HG03439 (cell line): ENCODE results near the gene TIAM1.

Source experiments
- ATAC-seq: cut with Tn5 transposase; IDR thresholded peaks from one replicate; pipeline ENCODE4 v1.9.1; 2021; ENCODE audit warnings: mild to moderate bottlenecking, moderate library complexity; ENCODE audit not compliant: unreplicated experiment

Gene TIAM1

GRCh38 chr21:31290765-31291164 is 53.3 kb downstream of the TIAM1 start:
- no peak for ATAC-seq

GRCh38 chr21:31289702-31290101 is 54.4 kb downstream of the TIAM1 start:
- ATAC-seq: no peak

- no peak for ATAC-seq
Observed at GRCh38 chr21:31288191-31288590, 55.9 kb downstream of the TIAM1 start.

- no peak for ATAC-seq
Observed at GRCh38 chr21:31287201-31287600, 56.9 kb downstream of the TIAM1 start.

DNA sequence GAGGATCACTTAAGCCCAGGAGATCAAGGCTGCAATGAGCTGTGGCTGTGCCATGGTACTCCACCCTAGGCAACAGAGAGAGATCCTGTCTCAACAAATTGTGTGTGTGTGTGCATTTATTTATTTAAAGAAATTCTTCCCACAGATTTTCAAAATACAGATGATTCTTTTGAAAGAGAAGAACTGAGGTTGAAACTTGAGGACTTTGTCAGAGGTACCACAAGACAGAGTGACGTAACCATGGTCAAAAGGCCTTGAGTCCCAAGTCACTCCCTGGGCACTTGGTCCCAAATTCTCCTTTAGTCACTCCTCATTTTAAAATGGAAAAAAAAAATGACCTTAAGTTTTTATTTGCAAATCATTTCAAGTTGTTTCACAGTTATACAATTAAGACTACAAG is 57.4 kb downstream of the TIAM1 start:
- no peak for ATAC-seq

DNA sequence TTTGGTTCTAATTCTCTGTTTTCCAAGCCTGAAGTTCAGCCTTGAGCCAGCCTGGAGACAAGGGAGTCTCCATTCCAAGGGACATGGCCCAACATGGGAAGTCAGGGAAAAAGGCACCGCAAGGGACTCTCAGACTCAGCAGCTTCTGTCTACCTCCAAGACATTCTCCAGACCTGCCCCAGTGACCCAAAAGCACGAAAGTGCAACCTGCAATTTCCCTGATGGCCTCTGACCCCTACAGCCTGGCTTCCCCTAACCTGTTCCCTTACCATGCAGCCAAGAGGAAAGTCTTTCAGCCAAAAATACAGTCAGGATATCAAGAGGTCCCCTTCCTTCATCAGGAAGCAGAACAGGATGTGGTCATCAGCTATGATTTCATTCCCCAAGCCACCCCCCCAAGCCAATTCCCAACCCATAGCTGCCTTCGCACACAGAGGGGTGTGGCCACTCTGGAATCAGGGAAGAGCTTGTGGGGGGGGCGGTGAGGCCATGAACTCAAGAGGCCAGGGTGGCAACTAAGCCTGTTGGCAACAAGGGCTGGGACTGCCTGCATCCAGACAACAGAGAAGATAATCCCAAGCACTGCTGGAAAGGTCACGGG is 59.2 kb downstream of the TIAM1 start:
- no peak for ATAC-seq

DNA sequence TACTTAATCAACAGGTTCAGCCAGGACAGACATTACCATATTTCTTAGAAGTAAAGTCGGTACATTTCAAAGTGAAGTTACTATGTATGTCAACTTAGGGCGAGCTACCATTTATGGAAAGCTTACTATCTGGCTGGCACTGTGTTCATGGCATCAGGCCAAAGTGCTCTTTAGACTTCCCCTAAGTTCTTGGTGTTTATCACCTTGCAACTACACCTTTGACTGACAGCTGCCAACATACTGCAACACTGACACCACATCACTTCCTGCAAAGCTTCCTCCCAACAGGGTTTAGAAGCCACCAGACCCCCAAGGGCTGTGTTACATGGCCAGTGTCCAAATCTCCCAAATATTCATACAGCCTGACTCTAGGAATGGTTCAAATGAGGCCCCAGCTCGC is 61.0 kb downstream of the TIAM1 start:
- ATAC-seq: no peak

- no peak for ATAC-seq
Observed at GRCh38 chr21:31282095-31282709, 61.9 kb downstream of the TIAM1 start.

GRCh38 chr21:31281561-31281960 is 62.5 kb downstream of the TIAM1 start:
- ATAC-seq: no peak

- ATAC-seq: no peak
Observed at GRCh38 chr21:31279986-31280385, 64.1 kb downstream of the TIAM1 start.

DNA sequence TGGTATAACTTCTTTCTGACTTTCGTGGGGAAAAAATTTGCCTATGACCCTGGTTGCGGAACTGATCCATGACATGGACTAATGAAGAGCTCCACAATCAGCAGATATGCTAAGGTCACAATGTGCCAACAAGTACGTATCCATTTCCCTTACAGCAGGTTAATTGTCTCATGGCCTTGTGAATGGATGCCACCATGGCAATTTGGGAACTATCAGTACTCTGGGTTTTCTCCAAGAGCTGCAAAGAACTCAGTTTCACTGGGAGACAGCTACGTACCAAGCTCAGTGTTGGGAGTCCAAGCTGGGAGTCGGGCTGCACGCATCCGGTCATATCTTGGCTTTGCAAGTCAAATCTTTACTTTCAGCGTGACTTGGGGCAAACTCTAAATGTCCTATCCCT is 64.8 kb downstream of the TIAM1 start:
- no peak for ATAC-seq

- no peak for ATAC-seq
Observed at GRCh38 chr21:31278511-31279130, 65.4 kb downstream of the TIAM1 start.

DNA sequence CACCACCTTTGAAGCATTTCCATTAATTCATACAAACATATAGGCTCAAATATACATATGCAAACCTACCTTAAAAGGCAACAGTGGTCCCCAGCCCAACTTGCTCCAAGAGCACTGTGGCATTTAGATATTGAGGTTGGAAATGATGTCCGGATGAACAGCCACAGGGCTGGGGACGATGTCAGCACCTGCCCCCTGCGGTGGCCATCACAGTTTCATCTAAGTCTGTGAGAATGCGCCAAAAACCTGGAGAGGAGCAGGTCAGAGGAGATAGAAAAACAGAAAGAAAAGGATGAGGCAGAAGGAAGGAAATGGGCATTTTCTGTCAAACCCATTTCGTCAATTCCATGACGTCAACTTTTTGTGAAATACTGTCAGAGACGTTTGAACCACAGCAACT is 67.4 kb downstream of the TIAM1 start:
- no peak for ATAC-seq

DNA sequence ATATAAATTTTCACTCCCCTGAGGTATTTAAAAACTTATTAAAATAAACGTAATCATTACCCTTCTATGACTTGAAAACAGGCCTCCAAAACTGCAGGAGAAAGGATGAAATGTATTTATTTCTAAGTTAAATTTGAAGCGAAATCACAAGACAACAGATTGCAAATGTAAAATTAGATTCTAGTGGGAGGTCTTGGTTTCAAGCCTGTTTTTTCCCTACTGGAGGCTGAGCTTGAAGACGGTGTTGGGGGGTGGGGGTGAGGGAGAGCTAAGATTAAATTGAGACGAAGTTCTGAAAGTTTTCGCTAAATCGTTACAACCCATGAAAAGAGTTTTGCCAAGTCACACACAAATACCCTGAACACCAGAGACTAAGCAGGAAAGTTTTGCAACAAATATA is 68.2 kb downstream of the TIAM1 start:
- ATAC-seq: no peak

GRCh38 chr21:31273278-31273677 is 70.8 kb downstream of the TIAM1 start:
- ATAC-seq: no peak

GRCh38 chr21:31268090-31268489 is 76.0 kb downstream of the TIAM1 start:
- no peak for ATAC-seq

DNA sequence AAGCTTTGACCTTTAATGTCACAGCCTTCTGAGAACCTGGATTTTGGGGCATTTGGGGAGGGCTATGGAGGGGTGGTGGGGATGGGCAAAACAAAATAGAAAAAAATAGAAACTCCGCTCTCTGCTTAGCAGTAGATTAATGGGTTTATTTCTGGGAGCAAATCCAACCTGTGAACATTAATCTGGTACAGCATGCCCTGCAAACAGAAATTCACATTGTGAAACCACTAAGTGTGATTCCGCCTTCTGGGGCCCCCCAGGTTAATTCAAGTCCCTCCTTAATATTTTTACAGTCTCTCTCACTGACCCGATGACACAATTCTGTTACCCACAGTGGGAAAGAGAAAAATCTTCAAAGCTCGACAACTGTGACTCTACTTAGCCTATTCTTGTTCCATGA is 76.4 kb downstream of the TIAM1 start:
- no peak for ATAC-seq

GRCh38 chr21:31266241-31266640 is 77.8 kb downstream of the TIAM1 start:
- no peak for ATAC-seq

DNA sequence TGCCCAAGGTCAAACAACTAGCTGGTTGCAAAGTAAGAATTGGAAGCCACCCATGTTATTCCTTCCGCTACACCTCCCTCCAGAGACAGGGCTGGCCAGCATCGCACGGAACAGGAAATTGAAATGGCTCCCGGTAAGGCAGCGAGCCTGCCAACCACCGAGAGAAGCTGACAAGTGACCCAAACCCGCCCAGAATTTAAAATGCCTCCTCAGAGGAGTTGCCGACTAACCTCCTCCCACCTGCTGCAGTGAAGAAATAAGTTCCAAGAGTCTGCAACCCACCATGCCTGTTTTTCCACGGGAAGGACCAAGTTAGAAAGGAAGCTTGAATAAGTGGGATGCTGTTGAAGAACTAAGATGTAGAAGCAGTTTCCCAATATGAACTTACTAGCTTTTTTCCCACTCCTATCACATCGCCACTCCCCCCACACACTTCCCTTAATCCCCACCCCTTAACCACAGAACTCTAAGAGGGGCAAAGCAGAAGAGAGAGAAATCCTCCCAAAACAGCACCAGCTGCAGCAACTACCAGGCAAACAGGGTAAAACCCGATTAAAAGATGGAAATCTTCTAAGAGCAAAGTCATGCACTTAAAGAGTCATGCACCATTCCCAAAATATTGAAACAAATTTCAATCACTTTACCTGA is 78.6 kb downstream of the TIAM1 start:
- ATAC-seq: no peak

DNA sequence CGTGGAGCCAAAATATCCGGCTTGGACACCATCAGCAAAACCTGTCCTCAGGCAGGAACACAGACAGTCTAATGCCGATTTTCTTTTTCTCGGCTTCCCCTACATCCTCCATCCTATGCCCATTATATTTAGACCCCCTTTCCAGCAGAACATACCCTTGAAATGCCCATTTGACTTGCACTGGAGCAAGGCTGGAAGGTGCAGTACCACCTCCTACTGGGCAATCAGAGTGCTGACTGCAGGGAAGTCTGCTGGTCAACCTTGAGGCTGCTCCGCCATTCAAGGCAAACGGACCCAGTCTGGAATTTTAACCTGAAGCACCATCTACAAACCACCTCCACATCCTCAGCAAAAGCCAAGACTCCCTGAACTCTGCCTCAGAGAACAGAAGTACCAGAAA is 79.5 kb downstream of the TIAM1 start:
- no peak for ATAC-seq

GRCh38 chr21:31262728-31263127 is 81.3 kb downstream of the TIAM1 start:
- ATAC-seq: no peak

- ATAC-seq: no peak
Observed at GRCh38 chr21:31261759-31262158, 82.3 kb downstream of the TIAM1 start.
